Dermis microvascular lymphatic vessel endothelial cell (primary cell): ENCODE measurements around the gene SMARCA4. TPM values are rescaled to one million over a fixed set of nuclear protein-coding genes. Genes with fewer than 3 reads are reported as not detected.

ENCODE experiments used
- DNase-seq, 2 donors: peaks; one replicate each; pipeline versions ENCODE4 v3.0.0 to v3.0.0-alpha.2; 2010; ENCODE audit warnings: low read depth in 2 of 2
- total RNA-seq: library from RNA; depleted of rRNA; stranded (reverse); fragments of >200 nt; gene quantifications from 2 replicates; pipeline ENCODE4 v1.2.1, GENCODE V29; 2014

The SMARCA4 gene
- total RNA-seq, 1 donor from 2014 or later, result 50.1 TPM

- DNase-seq, result no peak
These were observed 49.2 kb downstream of the SMARCA4 start for GRCh38 chr19:11010041-11010440.

- no peak for DNase-seq
These were observed 51.7 kb downstream of the SMARCA4 start for GRCh38 chr19:11012507-11012906.

GRCh38 chr19:11013771-11014170 lies 52.9 kb downstream of the SMARCA4 start:
- DNase-seq, result no peak

GRCh38 chr19:11014403-11014911 lies 53.6 kb downstream of the SMARCA4 start:
- no peak for DNase-seq

- DNase-seq, result no peak
These were observed 55.8 kb downstream of the SMARCA4 start for GRCh38 chr19:11016631-11017030.

- no peak for DNase-seq
These were observed 56.6 kb downstream of the SMARCA4 start for GRCh38 chr19:11017275-11018035.

- DNase-seq, result no peak
These were observed 57.3 kb downstream of the SMARCA4 start for GRCh38 chr19:11018179-11018578.

GRCh38 chr19:11018763-11019162 lies 57.9 kb downstream of the SMARCA4 start:
- no peak for DNase-seq

- DNase-seq, result no peak
These were observed 58.4 kb downstream of the SMARCA4 start for GRCh38 chr19:11019262-11019661.

GRCh38 chr19:11019824-11020223 lies 59.0 kb downstream of the SMARCA4 start:
- DNase-seq, result no peak

GRCh38 chr19:11020423-11020822 lies 59.6 kb downstream of the SMARCA4 start:
- DNase-seq, result no peak

GRCh38 chr19:11020982-11021759 lies 60.3 kb downstream of the SMARCA4 start:
- DNase-seq, result no peak

- no peak for DNase-seq
These were observed 60.9 kb downstream of the SMARCA4 start for GRCh38 chr19:11021760-11022144.

- no peak for DNase-seq
These were observed 62.2 kb downstream of the SMARCA4 start for GRCh38 chr19:11023016-11023415.

- no peak for DNase-seq
These were observed 62.9 kb downstream of the SMARCA4 start for GRCh38 chr19:11023710-11024109.

- no peak for DNase-seq
These were observed 63.4 kb downstream of the SMARCA4 start for GRCh38 chr19:11024259-11024658.

- DNase-seq, result no peak
These were observed 64.2 kb downstream of the SMARCA4 start for GRCh38 chr19:11025006-11025405.

GRCh38 chr19:11025445-11025844 lies 64.6 kb downstream of the SMARCA4 start:
- no peak for DNase-seq

- no peak for DNase-seq
These were observed 65.2 kb downstream of the SMARCA4 start for GRCh38 chr19:11025997-11026396.

GRCh38 chr19:11027381-11027780 lies 66.6 kb downstream of the SMARCA4 start:
- no peak for DNase-seq

GRCh38 chr19:11028146-11028545 lies 67.3 kb downstream of the SMARCA4 start:
- no peak for DNase-seq

- no peak for DNase-seq
These were observed 70.7 kb downstream of the SMARCA4 start for GRCh38 chr19:11031421-11032070.
